HL-60/S4 (cell line): ENCODE data around the gene XPO6.

Experiments
- in situ Hi-C: fragments of 300-500 bp; cut with MboI; formaldehyde crosslinking; loops from 2 replicates; pipeline ENCODE4 v1.14.3; 2022; ENCODE audit warnings: low sequenced_read_pairs

XPO6 gene

GRCh38 chr16:28210979-28211588 lies 681 bp downstream of the XPO6 start:
- in situ Hi-C loops, result no loop called here

- in situ Hi-C loops, result no loop called here
Observed at GRCh38 chr16:28210264-28210663, 1.5 kb downstream of the XPO6 start.

GRCh38 chr16:28208824-28209223 lies 2.9 kb downstream of the XPO6 start:
- in situ Hi-C loops, result no loop called here

GRCh38 chr16:28208131-28208530 lies 3.6 kb downstream of the XPO6 start:
- in situ Hi-C loops, result no loop called here

GRCh38 chr16:28207399-28207798 lies 4.4 kb downstream of the XPO6 start:
- in situ Hi-C loops, result no loop called here

- in situ Hi-C loops, result no loop called here
Observed at GRCh38 chr16:28205974-28206373, 5.8 kb downstream of the XPO6 start.

GRCh38 chr16:28205117-28205899 lies 6.5 kb downstream of the XPO6 start:
- in situ Hi-C loops, result no loop called here

- in situ Hi-C loops, result no loop called here
Observed at GRCh38 chr16:28204622-28205021, 7.1 kb downstream of the XPO6 start.

GRCh38 chr16:28204204-28204603 lies 7.6 kb downstream of the XPO6 start:
- in situ Hi-C loops, result no loop called here

GRCh38 chr16:28202147-28202746 lies 9.5 kb downstream of the XPO6 start:
- in situ Hi-C loops, result no loop called here

- in situ Hi-C loops, result no loop called here
Observed at GRCh38 chr16:28200661-28201060, 11.1 kb downstream of the XPO6 start.

- in situ Hi-C loops, result no loop called here
Observed at GRCh38 chr16:28196387-28196987, 15.3 kb downstream of the XPO6 start.

GRCh38 chr16:28195859-28196258 lies 15.9 kb downstream of the XPO6 start:
- in situ Hi-C loops, result no loop called here

GRCh38 chr16:28193530-28194423 lies 18.0 kb downstream of the XPO6 start:
- in situ Hi-C loops, result no loop called here

GRCh38 chr16:28192806-28193529 lies 18.8 kb downstream of the XPO6 start:
- in situ Hi-C loops, result no loop called here

GRCh38 chr16:28191364-28191960 lies 20.3 kb downstream of the XPO6 start:
- in situ Hi-C loops, result no loop called here

GRCh38 chr16:28189245-28189644 lies 22.5 kb downstream of the XPO6 start:
- in situ Hi-C loops, result no loop called here

GRCh38 chr16:28188085-28188916 lies 23.5 kb downstream of the XPO6 start:
- in situ Hi-C loops, result no loop called here

- in situ Hi-C loops, result no loop called here
Observed at GRCh38 chr16:28187595-28188004, 24.2 kb downstream of the XPO6 start.
